GM12873 (cell line): Measurements from ENCODE around the gene MROH9.

Experiments
- TF ChIP-seq, protein P1 (sequence below): IDR thresholded peaks from 2 replicates; pipeline ENCODE4 v1.5.1; 2012; ENCODE audit warnings: low read depth, mild to moderate bottlenecking, moderate library complexity, low read length, control low read depth; ENCODE audit not compliant: insufficient read depth; ENCODE audit errors: missing control alignments

MROH9 gene

DNA sequence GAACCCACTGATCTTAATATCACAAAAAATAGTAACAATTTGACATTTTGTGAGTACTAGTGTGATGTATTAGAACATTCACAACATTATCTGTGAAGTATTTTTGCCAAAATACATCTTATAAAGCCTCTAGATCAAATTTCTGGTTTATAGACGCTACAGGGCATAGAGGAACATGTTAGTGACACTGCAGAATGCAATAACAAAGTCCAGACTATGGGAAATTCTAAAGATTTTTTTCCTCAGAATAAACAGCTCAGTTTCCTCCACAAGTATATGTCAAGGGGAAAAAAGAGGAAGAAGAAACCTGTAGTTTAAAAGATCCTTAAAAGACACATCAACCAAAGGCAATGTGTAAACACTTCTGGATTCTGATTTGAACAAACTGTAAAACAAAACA lies 26.4 kb upstream of the MROH9 start:
- TF ChIP-seq, protein P1, sequence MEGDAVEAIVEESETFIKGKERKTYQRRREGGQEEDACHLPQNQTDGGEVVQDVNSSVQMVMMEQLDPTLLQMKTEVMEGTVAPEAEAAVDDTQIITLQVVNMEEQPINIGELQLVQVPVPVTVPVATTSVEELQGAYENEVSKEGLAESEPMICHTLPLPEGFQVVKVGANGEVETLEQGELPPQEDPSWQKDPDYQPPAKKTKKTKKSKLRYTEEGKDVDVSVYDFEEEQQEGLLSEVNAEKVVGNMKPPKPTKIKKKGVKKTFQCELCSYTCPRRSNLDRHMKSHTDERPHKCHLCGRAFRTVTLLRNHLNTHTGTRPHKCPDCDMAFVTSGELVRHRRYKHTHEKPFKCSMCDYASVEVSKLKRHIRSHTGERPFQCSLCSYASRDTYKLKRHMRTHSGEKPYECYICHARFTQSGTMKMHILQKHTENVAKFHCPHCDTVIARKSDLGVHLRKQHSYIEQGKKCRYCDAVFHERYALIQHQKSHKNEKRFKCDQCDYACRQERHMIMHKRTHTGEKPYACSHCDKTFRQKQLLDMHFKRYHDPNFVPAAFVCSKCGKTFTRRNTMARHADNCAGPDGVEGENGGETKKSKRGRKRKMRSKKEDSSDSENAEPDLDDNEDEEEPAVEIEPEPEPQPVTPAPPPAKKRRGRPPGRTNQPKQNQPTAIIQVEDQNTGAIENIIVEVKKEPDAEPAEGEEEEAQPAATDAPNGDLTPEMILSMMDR, result no peak

DNA sequence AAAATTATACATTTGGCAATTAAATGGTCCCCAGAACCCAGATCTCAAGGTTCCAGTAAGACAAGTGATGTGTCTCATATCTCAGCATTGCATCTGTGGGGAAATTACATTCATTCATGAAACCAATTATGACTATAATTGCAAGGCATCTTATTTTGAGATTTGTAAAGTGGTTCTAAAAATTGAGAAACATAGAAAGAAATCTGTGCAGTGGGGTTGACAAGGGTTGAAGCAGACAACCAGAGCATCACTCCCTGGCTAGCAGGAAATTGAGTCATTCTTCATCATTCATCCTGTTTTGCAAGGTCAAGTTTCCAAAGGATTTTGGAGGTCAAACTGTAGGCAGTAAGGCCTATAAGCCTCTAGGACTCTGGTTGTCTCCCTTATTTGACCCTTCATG lies 25.1 kb upstream of the MROH9 start:
- TF ChIP-seq, protein P1, result no peak

DNA sequence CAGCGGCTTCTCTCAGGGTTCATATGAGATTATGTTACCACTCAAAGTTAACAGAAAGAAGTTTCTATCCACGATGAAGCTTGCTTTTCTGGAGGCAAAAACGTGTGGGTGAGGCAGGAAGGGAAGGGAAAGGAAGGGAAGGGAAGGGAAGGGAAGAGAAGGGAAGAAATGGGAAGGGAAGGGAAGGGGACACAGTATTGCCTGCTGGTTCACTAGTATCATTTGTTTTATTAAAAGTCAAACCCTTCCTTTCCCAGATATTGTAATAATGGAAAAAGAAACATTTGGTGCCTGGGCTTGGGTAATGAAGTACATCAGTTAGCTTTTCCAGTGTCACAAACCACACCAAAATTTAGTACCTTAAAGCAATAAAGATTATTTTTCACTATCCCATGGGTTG lies 18.0 kb upstream of the MROH9 start:
- TF ChIP-seq, protein P1, result no peak

DNA sequence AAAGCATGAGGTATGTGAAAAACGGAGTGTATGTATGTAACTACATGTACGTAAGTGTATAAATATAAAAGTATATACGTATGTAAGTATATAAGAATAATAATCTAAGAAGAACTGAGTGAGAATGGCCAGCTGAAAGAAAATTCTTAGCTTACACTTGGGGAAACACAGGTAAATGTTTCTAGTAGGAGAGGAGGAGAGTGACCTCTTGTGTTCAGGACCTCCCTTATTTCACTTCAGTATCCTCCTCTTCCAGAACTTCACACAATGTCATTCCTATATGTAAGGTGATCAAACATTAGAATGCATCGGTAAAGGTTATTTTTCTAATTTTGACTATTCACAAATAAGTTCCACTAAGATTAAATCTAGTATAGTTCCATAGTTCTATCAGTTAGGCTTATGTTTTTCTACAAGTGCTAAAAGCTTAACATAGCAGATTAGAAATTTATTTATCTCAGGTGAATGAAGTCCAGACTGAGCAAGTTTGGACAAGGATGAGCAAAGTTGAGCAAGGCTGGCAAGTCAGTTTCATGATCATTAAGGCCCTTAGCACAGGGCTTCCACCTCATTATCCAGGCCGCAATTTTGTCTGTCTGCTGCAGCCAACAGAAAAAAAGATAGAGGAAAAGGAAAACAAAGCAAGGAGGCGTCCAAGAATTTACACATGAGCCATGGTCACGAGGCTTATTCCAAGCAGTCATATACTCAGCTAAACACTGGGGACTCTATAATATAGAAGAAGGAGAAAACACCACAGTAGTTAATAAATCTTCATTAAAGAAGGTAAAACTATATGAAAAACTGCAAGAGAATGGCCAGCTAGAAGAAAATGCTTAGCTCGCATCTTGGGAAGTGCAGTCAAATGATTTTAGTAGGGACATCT lies 7.1 kb upstream of the MROH9 start:
- TF ChIP-seq, protein P1, result no peak

DNA sequence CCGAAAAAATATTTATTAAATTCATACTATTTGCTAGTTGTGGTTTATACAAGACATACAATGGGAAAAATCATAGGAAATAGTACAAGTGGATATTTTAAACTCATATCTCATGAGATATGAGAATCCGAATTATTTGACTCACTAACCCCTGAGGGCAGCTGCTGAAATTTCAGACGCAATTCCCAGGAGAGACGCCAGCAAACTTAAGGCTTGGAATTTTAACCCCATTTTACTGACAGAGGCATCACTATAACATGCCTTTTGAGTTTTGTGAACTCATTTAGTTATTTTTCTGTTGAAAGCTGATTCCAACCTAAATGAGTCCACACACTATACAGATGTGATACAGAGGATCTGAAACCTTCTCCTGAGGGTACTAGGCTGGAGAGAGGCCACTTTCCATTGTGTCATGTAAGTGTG lies 5.9 kb upstream of the MROH9 start:
- TF ChIP-seq, protein P1, result no peak

DNA sequence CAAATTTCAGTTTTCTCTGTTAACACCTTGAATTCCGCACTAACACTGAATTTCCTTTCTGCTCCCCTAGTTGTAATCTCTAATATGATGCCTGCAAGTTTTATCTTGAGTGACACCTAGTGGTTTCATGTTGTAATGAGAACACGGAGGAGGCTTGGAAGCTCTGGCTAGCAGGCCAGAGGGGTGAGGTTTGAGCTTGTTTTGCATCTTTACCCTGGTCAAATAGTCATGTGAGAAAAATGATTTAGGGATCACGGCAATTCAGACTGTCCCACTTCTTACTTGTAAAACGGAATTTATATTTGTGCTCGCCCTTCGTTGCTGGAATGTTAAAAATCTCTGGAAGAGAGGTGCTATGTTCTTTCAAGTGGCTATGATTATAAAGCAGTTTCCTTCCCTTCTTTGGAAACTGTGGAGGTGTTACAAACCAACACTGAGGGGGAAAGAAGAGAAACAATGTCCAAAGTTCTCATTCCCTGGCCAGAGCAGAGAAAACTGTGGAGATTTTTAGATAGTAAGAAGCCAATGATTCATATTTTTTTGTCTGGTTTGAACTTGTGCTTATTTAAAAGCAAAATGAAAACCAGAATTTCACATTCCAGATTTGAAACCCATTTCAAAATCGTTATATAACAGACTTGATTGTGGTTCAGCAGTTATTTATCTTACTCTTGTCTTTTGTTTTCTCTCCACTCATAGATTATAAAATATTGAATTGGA lies 5.3 kb upstream of the MROH9 start:
- TF ChIP-seq, protein P1, result peak; percentile 72

DNA sequence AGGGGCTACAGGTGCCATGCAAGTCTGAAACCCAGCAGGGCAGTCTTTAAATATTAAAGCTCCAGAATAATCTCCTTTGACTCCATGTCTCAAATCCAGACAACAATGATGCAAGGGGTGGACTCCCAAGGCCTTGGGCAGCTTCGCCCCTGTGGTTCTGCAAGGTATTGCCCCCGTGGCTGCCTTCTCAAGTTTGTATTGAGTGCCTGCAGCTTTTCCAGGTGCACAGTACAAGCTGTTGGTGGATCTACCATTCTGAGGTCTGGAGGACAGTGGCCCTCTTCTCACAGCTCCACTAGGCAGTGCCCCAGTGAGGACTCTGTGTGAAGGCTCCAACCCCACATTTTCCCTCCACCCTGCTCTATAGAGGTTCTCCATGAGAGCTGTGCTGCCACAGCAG lies 3.7 kb upstream of the MROH9 start:
- TF ChIP-seq, protein P1, result no peak
